GM13976 (cell line): ENCODE results near the gene GBP4.

Source experiments
- DNase-seq: peaks from one replicate; pipeline ENCODE4 v3.0.0; 2012; ENCODE audit warnings: low spot score
- CTCF ChIP-seq: IDR thresholded peaks from 2 replicates; pipeline ENCODE4 v1.5.1; 2012; ENCODE audit warnings: borderline replicate concordance, mild to moderate bottlenecking; ENCODE audit not compliant: insufficient read depth; ENCODE audit errors: extremely low read depth, missing control alignments, control extremely low read depth
- in situ Hi-C: fragments of 300-500 bp; cut with MboI; formaldehyde crosslinking; loops from one replicate; pipeline ENCODE4 v1.12.0; 2022; ENCODE audit warnings: low sequenced_read_pairs, mixed read lengths, inconsistent platforms; ENCODE audit not compliant: unreplicated experiment

Gene GBP4

DNA sequence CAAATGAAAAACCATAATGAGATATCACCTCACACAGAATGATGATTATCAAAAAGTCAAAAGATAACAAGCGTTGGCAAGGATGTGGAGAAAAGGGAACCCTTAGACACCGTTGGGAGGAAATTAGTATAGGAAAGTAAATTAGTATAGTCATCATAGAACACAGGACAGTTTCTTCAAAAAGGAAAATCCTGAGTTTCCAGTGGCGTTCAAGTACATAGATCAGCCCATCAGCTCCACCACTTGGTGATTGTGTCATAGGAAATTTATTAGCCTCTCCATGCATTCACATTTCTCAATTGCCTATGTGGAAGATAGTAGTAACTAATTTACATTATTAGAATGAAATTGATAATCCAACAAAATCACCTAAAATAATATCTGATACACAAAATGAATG, 52.0 kb downstream of the GBP4 start:
- in situ Hi-C loops, result no loop called here
- TF ChIP-seq CTCF, result no peak
- no peak for DNase-seq

DNA sequence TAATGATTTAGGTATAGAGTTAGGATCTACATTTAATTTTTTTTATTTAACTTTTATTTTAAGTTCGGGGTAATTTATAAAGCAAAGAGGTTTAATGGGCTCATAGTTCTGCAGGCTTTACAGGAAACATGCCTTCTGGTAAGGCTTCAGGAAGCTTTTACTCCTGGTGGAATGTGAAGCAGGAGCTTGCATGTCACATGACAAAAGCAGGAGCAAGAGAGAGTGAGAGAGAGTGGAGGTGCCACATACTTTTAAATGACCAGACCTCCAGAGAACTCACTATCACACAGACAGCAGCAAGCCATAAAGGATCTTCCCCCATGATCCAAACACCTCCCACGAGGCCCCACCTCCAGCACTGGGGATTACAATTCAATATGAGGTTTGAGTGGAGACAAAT, 55.3 kb downstream of the GBP4 start:
- in situ Hi-C loops, result no loop called here
- DNase-seq, result no peak
- TF ChIP-seq CTCF, result no peak

DNA sequence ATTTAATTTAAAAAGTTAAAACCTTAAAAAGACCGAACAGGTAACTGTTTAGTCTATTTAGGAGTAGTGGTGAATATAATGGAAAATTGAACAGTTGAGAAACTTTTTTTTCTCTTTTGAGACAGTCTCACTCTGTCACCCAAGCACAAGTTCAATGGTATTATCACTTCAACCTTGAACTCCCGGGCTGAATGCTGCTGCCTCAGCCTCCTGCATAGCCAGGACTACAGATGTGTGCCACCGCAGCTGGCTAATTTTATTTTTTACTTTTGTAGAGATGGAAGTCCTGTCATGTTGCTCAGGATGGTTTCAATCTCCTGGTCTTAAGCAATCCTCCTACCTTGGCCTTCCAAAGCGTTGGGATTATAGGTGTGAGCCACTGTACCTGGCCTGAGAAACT, 56.6 kb downstream of the GBP4 start:
- no peak for DNase-seq
- TF ChIP-seq CTCF, result no peak
- in situ Hi-C loops, result no loop called here

GRCh38 chr1:89133747-89134146, 65.0 kb downstream of the GBP4 start:
- DNase-seq, result no peak
- no peak for TF ChIP-seq CTCF
- in situ Hi-C loops, result no loop called here
